NCI-H1930 (cell line): ENCODE data around the gene WDTC1.
A peak's percentile ranks its signal among the peaks of the same experiment; 100 is the strongest.

ENCODE experiments used
- DNase-seq, 2 experiments: peaks; one replicate each; lab custom pipeline; 2025; lab: John Stamatoyannopoulos, UW

WDTC1 gene

GRCh38 chr1:27356277-27356618 lies 121.8 kb downstream of the WDTC1 start:
- DNase-seq: no peak

- DNase-seq: no peak
These were observed 122.3 kb downstream of the WDTC1 start for GRCh38 chr1:27356619-27357280.

- DNase-seq: peak; percentile 27 to 59
These were observed 123.0 kb downstream of the WDTC1 start for GRCh38 chr1:27357281-27358037.
